LoVo (cell line): ENCODE results near the gene ANKRD6.
"Not testable (repeated sequence)": the region's sequence is repeated elsewhere in the genome, so short reads cannot be mapped to it uniquely, and the experiment has no call there.

Source experiments
- DNase-seq: peaks from one replicate; pipeline ENCODE4 v3.0.0-alpha.2; 2016; ENCODE audit warnings: low spot score

The ANKRD6 gene

DNA sequence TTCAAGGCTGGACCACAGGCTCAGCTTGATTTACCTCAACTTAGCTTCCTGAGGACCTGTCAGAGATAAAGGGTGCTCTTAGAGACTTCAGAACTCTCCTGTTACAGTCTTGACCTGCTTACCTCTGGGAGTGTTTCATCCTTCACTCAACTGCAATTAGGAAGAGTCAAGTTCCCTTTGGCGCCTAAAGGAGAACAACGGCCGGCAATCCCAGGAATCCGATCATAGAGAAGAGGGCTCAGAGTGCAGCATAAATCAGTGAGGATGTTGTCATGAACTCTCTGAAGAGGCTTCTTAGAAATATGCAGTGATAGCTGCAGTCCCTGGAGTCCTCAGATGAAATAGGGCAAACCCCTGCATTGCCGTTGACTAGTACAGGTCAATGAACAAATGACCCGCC, 169.2 kb downstream of the ANKRD6 start:
- no peak for DNase-seq

GRCh38 chr6:89604653-89605052, 171.7 kb downstream of the ANKRD6 start:
- DNase-seq, result no peak

DNA sequence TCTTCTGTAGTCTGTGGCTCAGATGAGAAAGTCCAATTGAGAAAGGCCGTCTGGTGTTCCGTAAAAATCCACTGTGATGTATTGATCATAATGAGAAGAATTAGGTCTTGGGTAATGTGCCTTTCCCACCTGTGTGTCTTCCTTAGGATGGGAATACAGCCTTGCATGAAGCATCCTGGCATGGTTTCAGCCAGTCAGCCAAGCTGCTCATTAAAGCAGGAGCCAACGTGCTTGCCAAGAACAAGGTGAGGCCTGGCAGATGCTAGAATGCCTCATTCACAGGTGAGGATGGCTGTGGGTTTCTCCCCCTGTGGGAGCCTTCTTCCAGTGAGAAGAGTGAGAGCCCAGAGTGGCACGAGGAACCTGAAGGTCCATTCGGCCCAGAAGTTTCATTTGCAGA, 172.9 kb downstream of the ANKRD6 start:
- no peak for DNase-seq

- peak; percentile 58 for DNase-seq
Measured at GRCh38 chr6:89610149-89610642, 177.2 kb downstream of the ANKRD6 start.

GRCh38 chr6:89611666-89612065, 178.7 kb downstream of the ANKRD6 start:
- DNase-seq, result no peak

DNA sequence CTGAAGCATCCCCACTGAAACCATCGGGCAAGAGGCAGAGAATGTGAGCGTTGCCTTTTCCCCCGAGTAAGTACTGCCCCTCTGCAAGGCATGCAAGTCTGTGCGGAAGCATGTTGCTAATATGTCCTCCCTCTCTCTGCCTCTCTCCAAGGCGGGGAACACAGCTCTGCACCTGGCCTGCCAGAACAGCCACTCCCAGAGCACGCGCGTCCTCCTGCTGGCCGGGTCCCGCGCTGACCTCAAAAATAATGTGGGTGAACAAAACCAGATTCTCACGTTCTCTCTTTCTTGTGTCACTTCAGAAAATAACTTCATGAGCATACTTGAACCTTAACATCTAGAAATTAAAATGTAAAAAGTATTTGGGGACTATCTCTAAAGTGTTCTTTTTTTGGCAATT, 179.2 kb downstream of the ANKRD6 start:
- DNase-seq, result no peak

DNA sequence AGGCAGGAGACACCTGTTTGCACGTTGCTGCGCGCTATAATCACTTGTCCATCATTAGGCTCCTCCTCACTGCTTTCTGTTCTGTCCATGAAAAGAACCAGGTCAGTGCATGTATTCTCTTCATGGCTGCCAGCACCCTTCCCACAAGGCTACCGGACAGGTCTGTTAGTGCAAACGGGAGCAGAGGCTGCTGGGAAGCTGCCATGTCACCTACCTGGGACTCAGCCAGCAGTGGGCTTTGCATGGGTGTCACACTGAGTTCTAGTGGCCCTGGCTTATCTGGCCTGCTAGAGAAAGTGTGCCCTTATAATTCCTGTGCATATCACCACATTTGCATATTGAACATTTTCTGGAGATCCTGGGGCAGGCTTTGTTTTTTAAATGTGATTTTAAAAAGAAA, 180.8 kb downstream of the ANKRD6 start:
- DNase-seq, result no peak

DNA sequence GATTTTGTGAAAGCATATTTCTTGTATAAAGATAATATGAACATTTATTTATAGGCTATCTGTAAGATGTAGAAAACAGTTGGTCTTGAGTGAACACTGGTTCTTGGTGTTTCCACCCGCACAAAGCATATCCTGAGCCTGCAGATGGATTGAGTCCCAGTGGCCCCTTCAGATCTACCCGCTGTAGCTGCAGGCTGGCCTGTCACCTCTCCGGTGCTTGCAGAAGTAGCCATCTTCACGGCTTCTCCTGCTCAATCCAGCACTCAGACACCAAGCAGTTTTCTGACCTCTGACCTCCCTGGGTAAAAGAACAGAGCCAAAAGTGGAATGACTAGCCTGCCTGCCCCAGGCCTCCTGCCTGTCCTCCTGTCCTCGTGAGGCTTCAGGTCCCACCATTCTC, 182.9 kb downstream of the ANKRD6 start:
- DNase-seq, result no peak

- DNase-seq, result no peak
Measured at GRCh38 chr6:89616531-89616930, 183.6 kb downstream of the ANKRD6 start.

DNA sequence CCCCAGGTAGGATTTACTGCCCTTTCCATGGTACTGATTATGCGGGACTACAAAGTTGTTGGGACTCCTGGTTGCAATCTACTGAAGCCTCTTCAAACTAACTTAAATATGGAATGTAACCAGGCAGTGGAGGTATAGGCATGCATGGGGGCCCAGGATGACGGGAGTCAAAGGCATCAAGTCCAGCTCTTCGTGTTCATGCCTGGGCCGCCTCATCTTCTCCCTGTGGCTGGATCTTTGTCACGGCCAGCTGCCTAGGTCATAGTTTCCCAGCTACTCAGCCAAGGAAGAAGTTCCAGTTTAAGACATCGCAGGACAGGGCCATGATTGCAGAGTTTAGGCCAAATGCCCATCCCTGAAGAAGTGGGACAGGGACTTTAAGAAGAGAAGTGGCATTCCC, 185.1 kb downstream of the ANKRD6 start:
- DNase-seq, result no peak

DNA sequence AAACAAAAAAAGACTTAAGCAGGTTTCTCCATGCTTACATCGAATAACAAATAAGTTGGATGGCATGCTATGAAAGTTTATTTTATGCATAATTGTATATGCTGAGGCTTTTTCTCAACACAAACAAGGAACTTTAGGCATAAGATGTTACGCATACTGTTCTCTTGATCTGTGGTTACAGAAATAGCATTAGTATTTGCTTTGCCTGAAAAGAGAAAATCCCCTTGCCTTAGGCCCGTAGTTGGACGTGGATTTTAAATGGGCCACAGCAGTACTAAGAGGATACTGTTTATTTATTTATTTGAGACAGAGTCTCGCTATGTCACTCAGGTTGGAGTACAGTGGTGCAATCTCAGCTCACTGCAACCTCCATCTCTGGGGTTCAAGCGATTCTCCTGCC, 186.6 kb downstream of the ANKRD6 start:
- DNase-seq, result no peak

DNA sequence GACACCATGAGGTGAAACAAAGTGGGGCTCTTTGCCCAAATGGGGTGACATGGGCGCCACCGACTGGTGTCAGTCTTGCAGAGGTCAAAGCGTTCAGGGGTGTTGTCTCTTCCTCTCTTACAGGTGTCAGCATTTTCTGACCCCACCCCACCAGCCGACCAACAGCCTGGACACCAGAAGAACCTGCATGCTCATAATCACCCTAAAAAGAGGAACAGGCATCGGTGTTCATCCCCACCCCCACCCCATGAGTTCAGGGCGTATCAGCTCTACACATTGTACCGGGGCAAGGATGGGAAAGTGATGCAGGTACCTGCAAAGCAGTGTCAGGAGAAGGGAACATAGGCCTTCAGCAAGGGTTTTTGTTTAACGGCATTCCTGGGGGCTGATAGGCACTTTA, 190.8 kb downstream of the ANKRD6 start:
- no peak for DNase-seq

GRCh38 chr6:89630488-89630887, 197.5 kb downstream of the ANKRD6 start:
- no peak for DNase-seq

GRCh38 chr6:89636412-89636811, 203.5 kb downstream of the ANKRD6 start:
- DNase-seq, result not testable (repeated sequence)

DNA sequence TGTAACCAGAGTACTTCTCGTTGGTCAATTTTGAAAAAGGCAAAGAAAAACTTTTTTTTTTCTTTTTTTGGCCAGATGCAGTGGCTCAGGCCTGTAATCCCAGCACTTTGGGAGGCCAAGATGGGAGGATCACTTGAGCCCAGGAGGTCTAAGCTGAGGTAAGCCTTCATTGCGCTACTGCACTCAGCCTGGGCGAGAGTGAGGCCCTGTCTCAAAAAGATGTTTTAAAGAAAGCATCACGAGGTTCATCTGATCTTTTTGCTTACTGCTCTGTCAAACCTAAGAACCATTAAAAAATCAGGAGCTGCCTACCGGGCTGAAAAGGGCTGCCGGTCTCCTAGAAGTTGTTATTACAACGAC, 205.0 kb downstream of the ANKRD6 start:
- no peak for DNase-seq

DNA sequence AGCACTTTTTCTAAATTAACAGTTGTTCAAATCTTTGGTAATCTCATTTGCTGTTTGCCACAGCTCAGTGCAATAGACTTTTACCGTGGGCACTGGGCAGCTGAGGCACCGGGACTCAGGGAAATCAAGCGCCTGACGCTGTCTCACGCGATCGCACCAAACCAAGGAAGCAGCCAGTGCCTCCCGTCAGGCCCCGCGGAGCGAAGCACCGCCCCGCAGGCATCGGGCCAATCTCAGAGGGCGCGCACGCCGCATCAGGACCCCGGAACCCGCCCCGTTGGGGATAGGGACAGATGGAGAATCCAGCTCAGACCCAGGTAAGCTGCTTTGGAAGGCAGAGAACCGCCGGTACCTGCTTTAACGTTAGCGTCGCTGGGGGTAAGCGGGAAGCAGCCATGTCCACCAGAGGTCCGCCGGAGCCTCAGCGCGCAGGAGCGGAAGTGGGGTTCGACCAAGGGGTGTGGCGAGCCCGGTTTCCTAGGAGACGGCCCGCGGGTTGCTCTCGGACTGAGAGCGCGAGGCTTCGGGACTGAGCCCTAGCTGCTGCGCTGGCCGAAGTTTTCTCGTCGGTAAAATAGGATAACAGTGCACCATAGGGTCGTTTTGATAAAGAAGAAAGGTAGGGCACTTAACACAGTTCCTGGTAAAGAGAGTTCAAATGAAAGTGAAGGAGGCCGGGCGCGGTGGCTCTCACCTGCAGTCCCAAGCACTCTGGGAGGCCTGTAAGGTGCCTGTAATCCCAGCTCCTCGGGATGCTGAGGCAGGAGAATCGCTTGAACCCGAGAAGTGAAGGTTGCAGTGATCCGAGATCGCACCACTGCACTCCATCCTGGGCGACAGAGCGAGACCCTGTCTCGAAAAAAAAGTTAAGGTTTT, 205.6 kb downstream of the ANKRD6 start, which contains the start of gene LYRM2:
Gene LYRM2 (minus strand): TSS at position 428 of the 876 bp plus-strand sequence. CDS start 31 bp downstream, at position 397.
- peak; percentile 93 for DNase-seq

- DNase-seq, result no peak
Measured at GRCh38 chr6:89640804-89641203, 207.9 kb downstream of the ANKRD6 start.

GRCh38 chr6:89641581-89641980, 208.6 kb downstream of the ANKRD6 start:
- DNase-seq, result not testable (repeated sequence)

DNA sequence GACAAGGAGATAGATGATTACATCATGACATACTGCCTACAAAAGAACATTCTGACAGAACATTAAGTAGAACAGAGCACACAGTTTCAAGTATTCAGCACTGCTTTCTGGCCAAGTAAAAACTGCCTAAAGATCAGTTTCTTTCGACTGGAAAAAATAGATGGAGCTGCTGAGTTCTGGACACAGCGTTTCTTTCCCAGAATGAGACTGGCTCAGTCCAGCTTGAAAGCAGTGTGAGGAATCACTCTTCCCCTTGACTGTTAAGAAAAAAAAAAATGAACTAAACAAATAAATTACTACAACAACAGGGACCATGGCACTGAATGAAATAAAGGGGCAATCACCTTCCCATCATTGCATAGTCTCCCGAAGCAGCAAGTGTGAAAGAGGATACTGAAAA, 210.0 kb downstream of the ANKRD6 start:
- no peak for DNase-seq

- DNase-seq, result no peak
Measured at GRCh38 chr6:89643406-89643805, 210.5 kb downstream of the ANKRD6 start.

- no peak for DNase-seq
Measured at GRCh38 chr6:89644864-89645263, 211.9 kb downstream of the ANKRD6 start.

DNA sequence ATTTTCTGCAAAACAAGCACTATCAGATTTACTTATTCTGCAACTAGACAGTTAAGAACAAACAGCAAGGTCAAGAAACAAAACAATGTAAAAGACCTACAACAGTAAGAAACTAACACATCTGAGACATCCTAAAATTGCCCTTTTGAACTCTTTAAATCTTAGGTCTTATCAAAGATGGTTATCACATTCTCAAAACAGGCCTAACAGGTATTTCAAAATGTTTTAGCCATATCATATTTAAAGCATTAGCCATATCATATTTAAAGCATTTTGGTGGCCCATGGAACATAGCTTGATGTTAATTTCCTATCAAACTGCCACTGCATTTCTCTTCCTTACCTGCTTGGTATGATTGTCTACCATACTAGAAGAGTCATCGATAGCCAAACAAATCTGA, 216.7 kb downstream of the ANKRD6 start:
- no peak for DNase-seq

DNA sequence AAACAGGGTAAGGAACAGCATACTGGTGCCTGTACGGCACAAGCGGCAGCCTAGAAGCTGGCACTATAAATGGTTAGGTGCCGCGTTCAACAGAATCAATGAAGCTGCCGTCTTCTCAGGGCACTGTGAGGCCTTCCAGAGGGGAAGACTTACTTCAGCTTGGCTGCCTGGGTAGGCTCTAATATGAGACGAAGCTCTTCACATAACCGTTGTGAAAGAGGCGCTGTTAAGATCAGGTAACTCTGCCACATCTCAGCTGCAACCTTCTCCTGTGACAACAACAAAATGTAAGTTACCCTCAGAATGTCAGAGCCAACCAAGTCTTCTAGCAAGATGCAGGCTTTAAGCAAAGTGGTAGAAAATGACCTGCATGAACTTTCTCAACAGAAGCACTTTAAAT, 217.6 kb downstream of the ANKRD6 start:
- DNase-seq, result no peak

DNA sequence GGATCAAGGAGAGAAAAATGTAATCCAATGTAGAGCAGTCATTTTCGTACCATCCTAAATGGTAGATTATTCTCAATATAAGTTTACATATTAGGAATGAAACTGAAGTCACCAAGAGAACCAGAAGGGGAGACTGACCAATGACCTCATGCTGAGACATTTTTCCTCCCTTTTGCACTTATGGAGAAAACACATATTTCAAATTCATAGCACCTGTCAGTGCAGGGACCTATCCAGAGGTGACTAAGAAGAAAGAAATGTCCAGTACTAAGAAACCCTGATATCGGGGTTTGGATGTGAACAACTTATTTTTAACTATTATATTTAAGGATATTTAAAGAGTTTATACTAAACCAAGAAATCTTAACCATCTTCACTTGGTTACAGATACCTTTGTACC, 222.2 kb downstream of the ANKRD6 start:
- no peak for DNase-seq
